Gastrocnemius medialis (tissue), 4 donors: ENCODE measurements around the gene GSTT2B. TPM values are rescaled to one million over a fixed set of nuclear protein-coding genes. Genes with fewer than 3 reads are reported as not detected.

Source experiments
- ATAC-seq, 2 donors: fragments of 150-250 bp; one replicate each; pipeline ENCODE4 v1.9.1; 2016
- DNase-seq, 2 donors: peaks; one replicate each; pipeline ENCODE4 v3.0.0-alpha.2; 2019
- H3K27ac ChIP-seq, 4 donors: fragments of 200-600 bp; sonication (generic); 1 replicate in 1 of 4; 2 replicates in 3 of 4; pipeline ENCODE4 v1.5.1; 2016 to 2018; ENCODE audit warnings: mild to moderate bottlenecking in 2 of 4, moderate library complexity in 1 of 4
- H3K27me3 ChIP-seq, 3 donors: fragments of 200-600 bp; sonication (generic) in 2 of 3; 1 replicate in 1 of 3; 2 replicates in 2 of 3; pipeline versions ENCODE4 v1.5.1 to v1.6.0; 2016 to 2019; ENCODE audit warnings: mild to moderate bottlenecking in 1 of 3, moderate library complexity in 1 of 3
- H3K36me3 ChIP-seq, 2 donors: fragments of 200-600 bp; sonication (generic) in 1 of 2; one replicate each; pipeline ENCODE4 v1.5.1; 2017 to 2018
- H3K4me1 ChIP-seq, 2 donors: fragments of 200-600 bp; sonication (generic) in 1 of 2; one replicate each; pipeline ENCODE4 v1.5.1; 2016 to 2017; ENCODE audit warnings: mild to moderate bottlenecking in 2 of 2
- H3K4me3 ChIP-seq, 4 donors: fragments of 200-600 bp; sonication (generic) in 3 of 4; 1 replicate in 1 of 4; 2 replicates in 3 of 4; pipeline ENCODE4 v1.5.1; 2016 to 2019; ENCODE audit warnings: mild to moderate bottlenecking in 2 of 4
- H3K9me3 ChIP-seq, 3 donors: fragments of 200-600 bp; sonication (generic) in 2 of 3; 1 replicate in 1 of 3; 2 replicates in 2 of 3; pipeline ENCODE4 v1.5.1; 2016 to 2019
- POLR2A ChIP-seq, 2 donors: fragments of 450-650 bp; IDR thresholded peaks; one replicate each; pipeline ENCODE4 v1.6.1; 2017; ENCODE audit warnings: antibody characterized with exemption in 2 of 2, mild to moderate bottlenecking in 2 of 2, moderate library complexity in 2 of 2
- in situ Hi-C, 4 donors: fragments of 200-750 bp; cut with MboI; loops; one replicate each; pipeline versions ENCODE4 v1.15.0 to v1.8.0; 2017; ENCODE audit warnings: low sequenced_read_pairs in 4 of 4
- intact Hi-C: fragments of 100-400 bp; cut with DNase I; formaldehyde crosslinking; loops from one replicate; pipeline ENCODE4 v1.15.1; 2023; ENCODE audit warnings: low total_unique reads
- total RNA-seq, 4 donors: library from RNA; depleted of rRNA; stranded (reverse); fragments of >200 nt; gene quantifications; one replicate each; pipeline versions ENCODE4 v1.1.0 to v1.2.3, GENCODE V29; 2016
- TF ChIP-seq, protein P1 (sequence below), 5 experiments: fragments of 450-650 bp in 3 of 5; fragments of 200-600 bp in 2 of 5; sonication (generic) in 2 of 5; IDR thresholded peaks in 4 of 5; conservative IDR thresholded peaks in 1 of 5; 1 replicate in 4 of 5; 2 replicates in 1 of 5; pipeline ENCODE4 v1.5.1; 2016 to 2019; ENCODE audit warnings: antibody characterized with exemption in 5 of 5, mild to moderate bottlenecking in 3 of 5, moderate library complexity in 3 of 5

The GSTT2B gene
- total RNA-seq, 4 donors from 2014 or later, result 1.4 to 7.2 (median 5.1) TPM

DNA sequence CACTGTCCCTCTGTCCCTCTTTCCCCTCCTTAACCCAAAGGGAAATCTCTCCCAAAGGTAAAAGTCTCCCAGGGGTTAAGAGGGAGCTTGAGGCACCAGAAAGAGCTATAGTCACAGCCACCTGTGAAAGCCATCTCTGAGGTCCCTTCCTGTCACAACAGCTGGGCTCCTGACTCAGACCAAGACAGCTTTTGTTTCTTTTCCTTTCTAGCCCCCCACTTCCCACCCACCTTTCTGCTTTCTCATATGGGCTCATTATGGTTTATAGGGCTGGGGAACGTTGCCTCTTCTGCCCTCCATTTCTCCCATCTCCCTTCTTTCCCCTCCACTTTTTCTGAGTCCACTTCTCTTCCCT, 47.7 kb downstream of the GSTT2B start:
- in situ Hi-C loops (no loop called here), intact Hi-C loops (loop anchor here (2.0 to 5.0 kb wide), 2 partner anchors 18 to 126 kb away; partner anchors contain the start of genes MIF and SMARCB1)
- Histone ChIP-seq H3K9me3 (no peaks in the 10 kb centered on the region), H3K4me1 (peaks cover 4 to 5% of the 10 kb centered on the region in 2 donors), H3K36me3 (no peaks in the 10 kb centered on the region), H3K27me3 (no peaks in the 10 kb centered on the region), H3K27ac (peak overlapping the region; percentile 85 to 90 (median 88)), H3K4me3 (peak overlapping the region; percentile 63 to 68 (median 66))
- TF ChIP-seq POLR2A (IDR thresholded peaks at IDR 0.05), result no peak
- TF ChIP-seq, protein P1, sequence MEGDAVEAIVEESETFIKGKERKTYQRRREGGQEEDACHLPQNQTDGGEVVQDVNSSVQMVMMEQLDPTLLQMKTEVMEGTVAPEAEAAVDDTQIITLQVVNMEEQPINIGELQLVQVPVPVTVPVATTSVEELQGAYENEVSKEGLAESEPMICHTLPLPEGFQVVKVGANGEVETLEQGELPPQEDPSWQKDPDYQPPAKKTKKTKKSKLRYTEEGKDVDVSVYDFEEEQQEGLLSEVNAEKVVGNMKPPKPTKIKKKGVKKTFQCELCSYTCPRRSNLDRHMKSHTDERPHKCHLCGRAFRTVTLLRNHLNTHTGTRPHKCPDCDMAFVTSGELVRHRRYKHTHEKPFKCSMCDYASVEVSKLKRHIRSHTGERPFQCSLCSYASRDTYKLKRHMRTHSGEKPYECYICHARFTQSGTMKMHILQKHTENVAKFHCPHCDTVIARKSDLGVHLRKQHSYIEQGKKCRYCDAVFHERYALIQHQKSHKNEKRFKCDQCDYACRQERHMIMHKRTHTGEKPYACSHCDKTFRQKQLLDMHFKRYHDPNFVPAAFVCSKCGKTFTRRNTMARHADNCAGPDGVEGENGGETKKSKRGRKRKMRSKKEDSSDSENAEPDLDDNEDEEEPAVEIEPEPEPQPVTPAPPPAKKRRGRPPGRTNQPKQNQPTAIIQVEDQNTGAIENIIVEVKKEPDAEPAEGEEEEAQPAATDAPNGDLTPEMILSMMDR (IDR thresholded peaks at IDR 0.05 in 4 of 5, conservative IDR thresholded peaks at IDR 0.05 in 1 of 5), result no peak
- ATAC-seq (no peak), DNase-seq (no peak)

GRCh38 chr22:23912293-23912903, 48.6 kb downstream of the GSTT2B start:
- Histone ChIP-seq H3K27me3 (peaks cover 0 to 4% (median 0%) of the 10 kb centered on the region in 3 donors), H3K4me1 (peaks cover 4 to 5% of the 10 kb centered on the region in 2 donors), H3K9me3 (no peaks in the 10 kb centered on the region), H3K36me3 (no peaks in the 10 kb centered on the region), H3K4me3 (no peak overlapping the region), H3K27ac (no peak overlapping the region)
- intact Hi-C loops (loop anchor here (2.0 to 5.0 kb wide), 2 partner anchors 18 to 125 kb away; partner anchors contain the start of genes MIF and SMARCB1), in situ Hi-C loops (no loop called here)
- TF ChIP-seq, protein P1 (IDR thresholded peaks at IDR 0.05 in 4 of 5, conservative IDR thresholded peaks at IDR 0.05 in 1 of 5), result no peak
- no peak for TF ChIP-seq POLR2A (IDR thresholded peaks at IDR 0.05)
- ATAC-seq (no peak), DNase-seq (no peak)

- Histone ChIP-seq H3K9me3 (no peaks in the 10 kb centered on the region), H3K4me1 (peaks cover 4 to 5% of the 10 kb centered on the region in 2 donors), H3K27me3 (peaks cover 0 to 4% (median 0%) of the 10 kb centered on the region in 3 donors), H3K27ac (no peak overlapping the region), H3K4me3 (no peak overlapping the region), H3K36me3 (no peaks in the 10 kb centered on the region)
- no peak for ATAC-seq
- in situ Hi-C loops, result no loop called here
- intact Hi-C loops, result loop anchor here (5.0 kb wide), 1 partner anchor 124 kb away; the partner anchor contains the start of gene SMARCB1
- TF ChIP-seq POLR2A (IDR thresholded peaks at IDR 0.05), result no peak
- TF ChIP-seq, protein P1 (IDR thresholded peaks at IDR 0.05 in 4 of 5, conservative IDR thresholded peaks at IDR 0.05 in 1 of 5), result no peak
- no peak for DNase-seq
These were observed 49.5 kb downstream of the GSTT2B start for GRCh38 chr22:23911318-23911980.

GRCh38 chr22:23910496-23911190, 50.4 kb downstream of the GSTT2B start:
- in situ Hi-C loops, result no loop called here
- intact Hi-C loops, result loop anchor here (5.0 kb wide), 1 partner anchor 123 kb away; the partner anchor contains the start of gene SMARCB1
- no peak for DNase-seq
- no peaks in the 10 kb centered on the region for H3K36me3 ChIP-seq
- H3K4me3 ChIP-seq, result no peak overlapping the region
- peaks cover 4 to 5% of the 10 kb centered on the region in 2 donors for H3K4me1 ChIP-seq
- no peak overlapping the region for H3K27ac ChIP-seq
- no peaks in the 10 kb centered on the region for H3K9me3 ChIP-seq
- TF ChIP-seq POLR2A (IDR thresholded peaks at IDR 0.05), result no peak
- TF ChIP-seq, protein P1 (IDR thresholded peaks at IDR 0.05 in 4 of 5, conservative IDR thresholded peaks at IDR 0.05 in 1 of 5), result no peak
- peaks cover 0 to 4% (median 0%) of the 10 kb centered on the region in 3 donors for H3K27me3 ChIP-seq
- ATAC-seq, result no peak
